IMR-90 (cell line): ENCODE results near the gene CLNK. TPM values are rescaled to one million over a fixed set of nuclear protein-coding genes. Genes with fewer than 3 reads are reported as not detected.

ENCODE experiments used
- ATAC-seq: fragments of 200-7000 bp; cut with Tn5 transposase; 2 replicates; pipeline ENCODE4 v1.9.1; 2020; ENCODE audit warnings: low read depth, mild to moderate bottlenecking, moderate library complexity
- BruUV-seq: library from RNA; stranded (reverse); fragments of 400-500 nt; replicated peaks from 2 replicates; lab custom pipeline; 2021; lab: Mats Ljungman, UMichigan
- CTCF ChIA-PET: fragments of 300-600 bp; formaldehyde crosslinking; extraction: SDS; loops from one replicate; lab custom pipeline; 2021; ENCODE audit warnings: antibody characterized with exemption; lab: Yijun Ruan, JAX
- POLR2A ChIA-PET: fragments of 300-600 bp; sonication (Branson Sonifier 250); formaldehyde crosslinking; loops from one replicate; lab custom pipeline; 2022; ENCODE audit warnings: antibody characterized with exemption; ENCODE audit not compliant: unreplicated experiment; lab: Charles Lee
- DNase-seq: peaks from one replicate; pipeline ENCODE4 v3.0.0; 2013
- H2AFZ ChIP-seq: replicated peaks from 2 replicates; pipeline ENCODE3; 2013; ENCODE audit warnings: low read length, mild to moderate bottlenecking; ENCODE audit not compliant: poor library complexity
- H2AK5ac ChIP-seq: 2 replicates; pipeline ENCODE4 v1.6.1; 2013; ENCODE audit warnings: low read depth, low read length, inconsistent platforms
- H2AK9ac ChIP-seq: replicated peaks from 2 replicates; pipeline ENCODE3; 2013; ENCODE audit warnings: mild to moderate bottlenecking, low read depth, low read length, moderate library complexity; ENCODE audit not compliant: poor library complexity
- H2BK120ac ChIP-seq: 2 replicates; pipeline ENCODE4 v1.6.1; 2013; ENCODE audit warnings: low read depth, low read length, inconsistent platforms
- H2BK15ac ChIP-seq: 3 replicates; pipeline ENCODE4 v1.6.1; 2013; ENCODE audit warnings: low read depth, low read length, inconsistent platforms
- H2BK20ac ChIP-seq: 2 replicates; pipeline ENCODE4 v1.6.1; 2013; ENCODE audit warnings: low read depth, mild to moderate bottlenecking, inconsistent platforms, low read length, moderate library complexity
- H2BK5ac ChIP-seq: 2 replicates; pipeline ENCODE4 v1.6.1; 2013; ENCODE audit warnings: mild to moderate bottlenecking, low read depth, low read length, inconsistent platforms; ENCODE audit not compliant: poor library complexity, severe bottlenecking
- H3K14ac ChIP-seq: replicated peaks from 2 replicates; pipeline ENCODE4 v1.6.1; 2013; ENCODE audit warnings: low read depth, low read length, inconsistent platforms
- H3K18ac ChIP-seq: 2 replicates; pipeline ENCODE4 v1.6.1; 2013; ENCODE audit warnings: low read depth, low read length, control low read depth
- H3K23ac ChIP-seq: 2 replicates; pipeline ENCODE4 v1.6.1; 2013; ENCODE audit warnings: low read depth, low read length, inconsistent platforms
- H3K27ac ChIP-seq: 2 replicates; pipeline ENCODE4 v1.5.1; 2013; ENCODE audit warnings: mild to moderate bottlenecking, control low read depth, low read length; ENCODE audit not compliant: insufficient read depth
- H3K27me3 ChIP-seq: 2 replicates; pipeline ENCODE4 v1.6.1; 2013; ENCODE audit warnings: low read length; ENCODE audit not compliant: control insufficient read depth, insufficient read depth
- H3K36me3 ChIP-seq: 2 replicates; pipeline ENCODE4 v1.6.1; 2013; ENCODE audit warnings: low read length, mixed read lengths; ENCODE audit not compliant: control insufficient read depth, insufficient read depth
- H3K4ac ChIP-seq: 2 replicates; pipeline ENCODE4 v1.6.1; 2013; ENCODE audit warnings: low read depth, low read length, inconsistent platforms
- H3K4me1 ChIP-seq: 2 replicates; pipeline ENCODE4 v1.6.1; 2013; ENCODE audit warnings: low read length, mixed read lengths; ENCODE audit not compliant: control insufficient read depth, insufficient read depth
- H3K4me2 ChIP-seq: 2 replicates; pipeline ENCODE4 v1.6.1; 2013; ENCODE audit warnings: low read depth, mild to moderate bottlenecking, control low read depth, low read length, moderate library complexity
- H3K4me3 ChIP-seq: 2 replicates; pipeline ENCODE4 v1.5.1; 2013; ENCODE audit warnings: low read depth, mild to moderate bottlenecking, control low read depth, low read length, moderate library complexity; ENCODE audit not compliant: insufficient read depth
- H3K56ac ChIP-seq: 2 replicates; pipeline ENCODE4 v1.6.1; 2013; ENCODE audit warnings: low read length, inconsistent platforms; ENCODE audit not compliant: insufficient read depth; ENCODE audit errors: extremely low read depth
- H3K79me1 ChIP-seq, 2 experiments: 2 replicates each; pipeline ENCODE4 v1.6.1; 2013; ENCODE audit warnings: low read length in 2 of 2, inconsistent platforms in 1 of 2, low read depth in 1 of 2
- H3K9ac ChIP-seq: 2 replicates; pipeline ENCODE4 v1.6.1; 2013; ENCODE audit warnings: low read depth, low read length, control low read depth
- H3K9me1 ChIP-seq: 2 replicates; pipeline ENCODE4 v1.6.1; 2013; ENCODE audit warnings: low read length, inconsistent platforms; ENCODE audit not compliant: insufficient read depth
- H3K9me3 ChIP-seq: 2 replicates; pipeline ENCODE4 v1.6.1; 2013; ENCODE audit warnings: low read length; ENCODE audit not compliant: control insufficient read depth, insufficient read depth
- H4K20me1 ChIP-seq: 2 replicates; pipeline ENCODE4 v1.6.1; 2013; ENCODE audit warnings: low read length, inconsistent platforms; ENCODE audit not compliant: insufficient read depth
- H4K5ac ChIP-seq: 2 replicates; pipeline ENCODE4 v1.6.1; 2013; ENCODE audit warnings: mild to moderate bottlenecking, low read depth, low read length, control low read depth
- H4K8ac ChIP-seq, 2 experiments: 2 replicates each; pipeline ENCODE4 v1.6.1; 2013; ENCODE audit warnings: low read depth in 2 of 2, low read length in 2 of 2, control low read depth in 1 of 2, inconsistent platforms in 1 of 2
- H4K91ac ChIP-seq: 2 replicates; pipeline ENCODE4 v1.6.1; 2013; ENCODE audit warnings: low read depth, low read length, inconsistent platforms; ENCODE audit not compliant: insufficient read depth
- BHLHE40 ChIP-seq: fragments of 150-350 bp; IDR thresholded peaks from 2 replicates; pipeline ENCODE4 v1.6.1; 2016; ENCODE audit warnings: mild to moderate bottlenecking, low read depth, low read length
- CHD1 ChIP-seq: IDR thresholded peaks from 2 replicates; pipeline ENCODE4 v1.6.1; 2012; ENCODE audit warnings: low read depth, low read length, improper control_type of control experiment
- MXI1 ChIP-seq: IDR thresholded peaks from 2 replicates; pipeline ENCODE4 v1.6.1; 2012; ENCODE audit warnings: low read depth, mild to moderate bottlenecking, low read length, moderate library complexity, borderline replicate concordance
- POLR2A ChIP-seq: IDR thresholded peaks from 2 replicates; pipeline ENCODE4 v1.6.1; 2012; ENCODE audit warnings: mild to moderate bottlenecking, low read depth, low read length
- RCOR1 ChIP-seq: IDR thresholded peaks from 2 replicates; pipeline ENCODE4 v1.6.1; 2012; ENCODE audit warnings: mild to moderate bottlenecking, low read length, improper control_type of control experiment; ENCODE audit not compliant: insufficient replicate concordance
- RFX5 ChIP-seq: IDR thresholded peaks from 2 replicates; pipeline ENCODE4 v1.8.0; 2012; ENCODE audit warnings: low read depth, mild to moderate bottlenecking, low read length, moderate library complexity
- SMC3 ChIP-seq: fragments of 150-350 bp; IDR thresholded peaks from 2 replicates; pipeline ENCODE4 v1.6.1; 2016; ENCODE audit warnings: low read depth, mild to moderate bottlenecking, antibody characterized with exemption, low read length, moderate library complexity
- WGBS, 2 experiments: methylation state at CpG; one replicate each; pipeline versions ENCODE4 v1.1.5 to v1.1.7; 2013; ENCODE audit warnings: missing lambda C conversion rate in 2 of 2; ENCODE audit not compliant: insufficient read length in 1 of 2; ENCODE audit errors: extremely low coverage in 2 of 2; 5-methylcytosine and 5-hydroxymethylcytosine counted together
- dilution Hi-C: fragments of 300-500 bp; cut with HindIII; formaldehyde crosslinking; loops from one replicate; pipeline ENCODE4 v1.14.3; 2018; ENCODE audit warnings: low sequenced_read_pairs; ENCODE audit not compliant: unreplicated experiment
- in situ Hi-C: fragments of 300-500 bp; cut with MboI; formaldehyde crosslinking; loops from 3 replicates; pipeline ENCODE4 v1.14.3; 2019; ENCODE audit warnings: low sequenced_read_pairs, inconsistent platforms, mixed read lengths
- intact Hi-C: fragments of 100-400 bp; cut with micrococcal nuclease; formaldehyde crosslinking; loops from 2 replicates; pipeline ENCODE4 v1.10.0; 2022
- polyA plus RNA-seq, 3 experiments: library from polyadenylated mRNA; depleted of rRNA; stranded (reverse); fragments of >200 nt; gene quantifications; 2 replicates each; pipeline ENCODE4 v1.2.3, GENCODE V29; 2012; ENCODE audit warnings: low replicate concordance in 1 of 3
- total RNA-seq: library from RNA; depleted of rRNA; stranded (reverse); fragments of >200 nt; gene quantifications from 2 replicates; pipeline ENCODE4 v1.2.3, GENCODE V29; 2012

The CLNK gene
- total and polyA plus RNA-seq, 2 of the 4 experiments (the other 2 are of a cell fraction): not detected

- Histone ChIP-seq H2BK20ac (no peak overlapping the region), H3K9me1 (no peaks in the 10 kb centered on the region), H3K9me3 (no peaks in the 10 kb centered on the region), H4K8ac (no peak overlapping the region), H3K4me1 (no peaks in the 10 kb centered on the region), H2AK5ac (no peak overlapping the region), H3K79me1 (no peaks in the 10 kb centered on the region), H3K18ac (no peak overlapping the region), H4K91ac (no peak overlapping the region), H2BK5ac (no peak overlapping the region), H3K9ac (no peak overlapping the region), H3K27me3 (0 out of 2 replicates have a peak, but pooled peaks cover 1% of the 10 kb centered on the region), H2AK9ac (no peak overlapping the region), H3K56ac (no peak overlapping the region), H3K27ac (no peak overlapping the region), H3K4ac (no peak overlapping the region), H3K4me2 (no peak overlapping the region), H2BK120ac (no peak overlapping the region), H3K4me3 (no peak overlapping the region), H3K36me3 (no peaks in the 10 kb centered on the region), H4K20me1 (no peaks in the 10 kb centered on the region), H4K5ac (no peak overlapping the region), H2BK15ac (no peak overlapping the region), H3K14ac (no peak overlapping the region), H2AFZ (no peak overlapping the region), H3K23ac (no peak overlapping the region)
- TF ChIP-seq POLR2A (no peak), CHD1 (no peak), BHLHE40 (no peak), RCOR1 (no peak), SMC3 (no peak), RFX5 (no peak), MXI1 (no peak)
- no peak for ATAC-seq
- BruUV-seq: no TSS peak
- dilution Hi-C loops (no loop called here), in situ Hi-C loops (no loop called here), intact Hi-C loops (no loop called here)
- 67% methylated on average over 3 of the region's 11 CpGs; no CpG with 5 or more reads in 1 of the 2 experiments for WGBS, 2 experiments
- no peak for DNase-seq
- POLR2A ChIA-PET: no interaction called here
- CTCF ChIA-PET: interaction anchor here (0.9 kb wide), 1 partner anchor 19 kb away, joined by 3 read pairs; no protein-coding TSS in a partner anchor
Observed at GRCh38 chr4:10530137-10530786, 154.3 kb downstream of the CLNK start.
